ENCODE results near the gene AMD1. TPM values are rescaled to one million over a fixed set of nuclear protein-coding genes. Genes with fewer than 3 reads are reported as not detected.

The AMD1 gene
- total and polyA plus RNA-seq, 10 of the 15 experiments (the other 5 are each of a cell fraction or from before 2014, with no cell fraction given), result 58.2 to 116 (median 79.3) TPM

Small RNA genes lying within 50 kb of the gene (small RNA-seq; reads per million reads assigned to genes)
- gene RNU6-1115P, result not detected
- not detected for gene SNORA40C

Other genes starting within 250 kb of the AMD1 start
- gene CDK19, start 59.3 kb upstream of the AMD1 start, total RNA-seq (2014; rRNA removed), result 11.5 and 13.5 TPM in 2 replicates
- 14.7 and 14.8 TPM in 2 replicates for gene CDK19, start 59.3 kb upstream of the AMD1 start, total RNA-seq (2014; rRNA removed; fragmentation: Illumina TruSeq; extraction: Trizol)
- 16.2 and 18.6 TPM in 2 replicates for gene CDK19, start 59.3 kb upstream of the AMD1 start, total RNA-seq (2021)
- 21.4 and 29.9 TPM in 2 replicates for gene CDK19, start 59.3 kb upstream of the AMD1 start, polyA plus RNA-seq (2011; rRNA removed)
- 15.9 and 17.5 TPM in 2 replicates for gene CDK19, start 59.3 kb upstream of the AMD1 start, polyA plus RNA-seq (2014; fragmentation: Illumina TruSeq; extraction: Trizol)
- 10 to 100 TPM in 1 of 2 experiments, 1 to 10 TPM in 1; 4.6 to 10.1 TPM for gene CDK19, start 59.3 kb upstream of the AMD1 start, polyA plus RNA-seq (2014; fragmentation: Nextera tagmentation; extraction: Ambion mirVana)
- gene CDK19, start 59.3 kb upstream of the AMD1 start, polyA plus RNA-seq (2014; rRNA removed), result 8.9 and 13.4 TPM in 2 replicates
- gene CDK19, start 59.3 kb upstream of the AMD1 start, polyA plus RNA-seq (2016; fragmentation: Nextera tagmentation; extraction: Ambion mirVana), result 1 to 10 TPM; 6.7 to 7.6 TPM
- 60.3 and 69.0 TPM in 2 replicates for gene GTF3C6, start 83.9 kb downstream of the AMD1 start, total RNA-seq (2014; rRNA removed)
- 98.0 and 110 TPM in 2 replicates for gene GTF3C6, start 83.9 kb downstream of the AMD1 start, total RNA-seq (2014; rRNA removed; fragmentation: Illumina TruSeq; extraction: Trizol)
- gene GTF3C6, start 83.9 kb downstream of the AMD1 start, total RNA-seq (2021), result 92.3 and 95.4 TPM in 2 replicates
- gene GTF3C6, start 83.9 kb downstream of the AMD1 start, polyA plus RNA-seq (2011; rRNA removed), result 42.8 and 59.2 TPM in 2 replicates
- gene GTF3C6, start 83.9 kb downstream of the AMD1 start, polyA plus RNA-seq (2014; fragmentation: Illumina TruSeq; extraction: Trizol), result 129 and 137 TPM in 2 replicates
- gene GTF3C6, start 83.9 kb downstream of the AMD1 start, polyA plus RNA-seq (2014; fragmentation: Nextera tagmentation; extraction: Ambion mirVana), result 100 to 1,000 TPM; 122 to 154 TPM
- 67.0 and 72.0 TPM in 2 replicates for gene GTF3C6, start 83.9 kb downstream of the AMD1 start, polyA plus RNA-seq (2014; rRNA removed)
- gene GTF3C6, start 83.9 kb downstream of the AMD1 start, polyA plus RNA-seq (2016; fragmentation: Nextera tagmentation; extraction: Ambion mirVana), result 100 to 1,000 TPM; 256 to 261 TPM
- gene RPF2, start 107.3 kb downstream of the AMD1 start, total RNA-seq (2014; rRNA removed), result 29.5 and 38.4 TPM in 2 replicates
- gene RPF2, start 107.3 kb downstream of the AMD1 start, total RNA-seq (2014; rRNA removed; fragmentation: Illumina TruSeq; extraction: Trizol), result 61.6 and 62.4 TPM in 2 replicates
- 43.1 and 43.8 TPM in 2 replicates for gene RPF2, start 107.3 kb downstream of the AMD1 start, total RNA-seq (2021)
- gene RPF2, start 107.3 kb downstream of the AMD1 start, polyA plus RNA-seq (2011; rRNA removed), result 59.2 and 101 TPM in 2 replicates
- gene RPF2, start 107.3 kb downstream of the AMD1 start, polyA plus RNA-seq (2014; fragmentation: Illumina TruSeq; extraction: Trizol), result 67.4 and 83.0 TPM in 2 replicates
- gene RPF2, start 107.3 kb downstream of the AMD1 start, polyA plus RNA-seq (2014; fragmentation: Nextera tagmentation; extraction: Ambion mirVana), result 100 to 1,000 TPM; 142 to 148 TPM
- gene RPF2, start 107.3 kb downstream of the AMD1 start, polyA plus RNA-seq (2014; rRNA removed), result 27.0 and 37.5 TPM in 2 replicates
- 10 to 100 TPM; 87.7 to 87.8 TPM for gene RPF2, start 107.3 kb downstream of the AMD1 start, polyA plus RNA-seq (2016; fragmentation: Nextera tagmentation; extraction: Ambion mirVana)
- gene SLC16A10, start 212.7 kb downstream of the AMD1 start, total RNA-seq (2014; rRNA removed), result 11.5 and 19.0 TPM in 2 replicates
- gene SLC16A10, start 212.7 kb downstream of the AMD1 start, total RNA-seq (2014; rRNA removed; fragmentation: Illumina TruSeq; extraction: Trizol), result 7.7 and 8.1 TPM in 2 replicates
- 10.6 and 11.0 TPM in 2 replicates for gene SLC16A10, start 212.7 kb downstream of the AMD1 start, total RNA-seq (2021)
- 6.6 and 9.8 TPM in 2 replicates for gene SLC16A10, start 212.7 kb downstream of the AMD1 start, polyA plus RNA-seq (2011; rRNA removed)
- 7.9 and 8.2 TPM in 2 replicates for gene SLC16A10, start 212.7 kb downstream of the AMD1 start, polyA plus RNA-seq (2014; fragmentation: Illumina TruSeq; extraction: Trizol)
- gene SLC16A10, start 212.7 kb downstream of the AMD1 start, polyA plus RNA-seq (2014; fragmentation: Nextera tagmentation; extraction: Ambion mirVana), result 1 to 10 TPM; 2.5 to 3.6 TPM
- 7.5 TPM in 2 replicates for gene SLC16A10, start 212.7 kb downstream of the AMD1 start, polyA plus RNA-seq (2014; rRNA removed)
- gene SLC16A10, start 212.7 kb downstream of the AMD1 start, polyA plus RNA-seq (2016; fragmentation: Nextera tagmentation; extraction: Ambion mirVana), result 1 to 10 TPM; 2.3 to 8.5 TPM

All from GM12878 (cell line).